Neuron (in vitro differentiated cells): ENCODE measurements around the gene ABCC8.

ENCODE experiments used
- H2AFZ ChIP-seq: one replicate; pipeline ENCODE4 v1.6.1; 2013; ENCODE audit warnings: low read depth, mild to moderate bottlenecking, inconsistent platforms, low read length, moderate library complexity
- H3K27me3 ChIP-seq: one replicate; pipeline ENCODE4 v1.6.1; 2013; ENCODE audit warnings: low read length; ENCODE audit not compliant: insufficient read depth
- H3K36me3 ChIP-seq: one replicate; pipeline ENCODE4 v1.6.1; 2013; ENCODE audit warnings: low read length; ENCODE audit not compliant: insufficient read depth
- H3K4me1 ChIP-seq: one replicate; pipeline ENCODE4 v1.6.1; 2013; ENCODE audit warnings: low read length; ENCODE audit not compliant: insufficient read depth
- H3K4me3 ChIP-seq: 2 replicates; pipeline ENCODE4 v1.5.1; 2013; ENCODE audit warnings: mild to moderate bottlenecking, low read length, moderate library complexity
- H3K9me3 ChIP-seq: one replicate; pipeline ENCODE4 v1.6.1; 2013; ENCODE audit warnings: low read length

ABCC8 gene

GRCh38 chr11:17452668-17453067, 24.0 kb downstream of the ABCC8 start:
- H3K9me3 ChIP-seq, result peaks cover 4% of the 10 kb centered on the region
- H3K4me1 ChIP-seq, result no peaks in the 10 kb centered on the region
- no peak overlapping the region for H3K4me3 ChIP-seq
- no peak overlapping the region for H2AFZ ChIP-seq
- peaks cover 8% of the 10 kb centered on the region for H3K27me3 ChIP-seq
- no peaks in the 10 kb centered on the region for H3K36me3 ChIP-seq

- Histone ChIP-seq H3K36me3 (no peaks in the 10 kb centered on the region), H3K9me3 (peaks cover 4% of the 10 kb centered on the region), H3K4me1 (no peaks in the 10 kb centered on the region), H3K27me3 (no peaks in the 10 kb centered on the region), H3K4me3 (no peak overlapping the region), H2AFZ (no peak overlapping the region)
Observed at GRCh38 chr11:17449158-17449557, 27.5 kb downstream of the ABCC8 start.

- no peak overlapping the region for H3K4me3 ChIP-seq
- no peak overlapping the region for H2AFZ ChIP-seq
- peaks cover under 1% of the 10 kb centered on the region for H3K9me3 ChIP-seq
- H3K27me3 ChIP-seq, result no peaks in the 10 kb centered on the region
- no peaks in the 10 kb centered on the region for H3K36me3 ChIP-seq
- H3K4me1 ChIP-seq, result no peaks in the 10 kb centered on the region
Observed at GRCh38 chr11:17446482-17446881, 30.2 kb downstream of the ABCC8 start.

GRCh38 chr11:17445240-17445795, 31.3 kb downstream of the ABCC8 start:
- no peak overlapping the region for H2AFZ ChIP-seq
- H3K36me3 ChIP-seq, result no peaks in the 10 kb centered on the region
- H3K4me1 ChIP-seq, result no peaks in the 10 kb centered on the region
- H3K9me3 ChIP-seq, result peaks cover 1% of the 10 kb centered on the region
- no peak overlapping the region for H3K4me3 ChIP-seq
- no peaks in the 10 kb centered on the region for H3K27me3 ChIP-seq

- Histone ChIP-seq H3K9me3 (peaks cover 1% of the 10 kb centered on the region), H3K27me3 (peaks cover 3% of the 10 kb centered on the region), H3K36me3 (no peaks in the 10 kb centered on the region), H3K4me3 (no peak overlapping the region), H3K4me1 (no peaks in the 10 kb centered on the region), H2AFZ (no peak overlapping the region)
Observed at GRCh38 chr11:17443926-17444690, 32.5 kb downstream of the ABCC8 start.

GRCh38 chr11:17443423-17443822, 33.2 kb downstream of the ABCC8 start:
- Histone ChIP-seq H3K36me3 (no peaks in the 10 kb centered on the region), H3K9me3 (peaks cover 1% of the 10 kb centered on the region), H3K4me3 (no peak overlapping the region), H3K4me1 (no peaks in the 10 kb centered on the region), H3K27me3 (peaks cover 3% of the 10 kb centered on the region), H2AFZ (no peak overlapping the region)

- H2AFZ ChIP-seq, result no peak overlapping the region
- H3K36me3 ChIP-seq, result no peaks in the 10 kb centered on the region
- H3K9me3 ChIP-seq, result peaks cover 1% of the 10 kb centered on the region
- no peaks in the 10 kb centered on the region for H3K4me1 ChIP-seq
- H3K27me3 ChIP-seq, result peaks cover 3% of the 10 kb centered on the region
- no peak overlapping the region for H3K4me3 ChIP-seq
Observed at GRCh38 chr11:17443000-17443399, 33.6 kb downstream of the ABCC8 start.

- no peaks in the 10 kb centered on the region for H3K36me3 ChIP-seq
- peaks cover 1% of the 10 kb centered on the region for H3K9me3 ChIP-seq
- peaks cover 3% of the 10 kb centered on the region for H3K27me3 ChIP-seq
- H2AFZ ChIP-seq, result no peak overlapping the region
- H3K4me1 ChIP-seq, result no peaks in the 10 kb centered on the region
- H3K4me3 ChIP-seq, result no peak overlapping the region
Observed at GRCh38 chr11:17439316-17439782, 37.3 kb downstream of the ABCC8 start.

- Histone ChIP-seq H3K9me3 (peaks cover 1% of the 10 kb centered on the region), H3K36me3 (no peaks in the 10 kb centered on the region), H3K4me1 (no peaks in the 10 kb centered on the region), H3K27me3 (peaks cover 3% of the 10 kb centered on the region), H2AFZ (no peak overlapping the region), H3K4me3 (no peak overlapping the region)
Observed at GRCh38 chr11:17437366-17437765, 39.3 kb downstream of the ABCC8 start.

GRCh38 chr11:17434108-17434507, 42.5 kb downstream of the ABCC8 start:
- Histone ChIP-seq H3K27me3 (no peaks in the 10 kb centered on the region), H3K4me1 (no peaks in the 10 kb centered on the region), H3K4me3 (no peak overlapping the region), H3K9me3 (no peaks in the 10 kb centered on the region), H2AFZ (no peak overlapping the region), H3K36me3 (no peaks in the 10 kb centered on the region)

GRCh38 chr11:17432002-17432401, 44.6 kb downstream of the ABCC8 start:
- no peaks in the 10 kb centered on the region for H3K27me3 ChIP-seq
- H2AFZ ChIP-seq, result no peak overlapping the region
- H3K9me3 ChIP-seq, result no peaks in the 10 kb centered on the region
- no peak overlapping the region for H3K4me3 ChIP-seq
- H3K4me1 ChIP-seq, result no peaks in the 10 kb centered on the region
- no peaks in the 10 kb centered on the region for H3K36me3 ChIP-seq

- Histone ChIP-seq H3K27me3 (no peaks in the 10 kb centered on the region), H2AFZ (no peak overlapping the region), H3K9me3 (no peaks in the 10 kb centered on the region), H3K4me1 (no peaks in the 10 kb centered on the region), H3K36me3 (no peaks in the 10 kb centered on the region), H3K4me3 (no peak overlapping the region)
Observed at GRCh38 chr11:17431139-17431538, 45.5 kb downstream of the ABCC8 start.

- H3K36me3 ChIP-seq, result no peaks in the 10 kb centered on the region
- H3K27me3 ChIP-seq, result no peaks in the 10 kb centered on the region
- no peaks in the 10 kb centered on the region for H3K9me3 ChIP-seq
- no peaks in the 10 kb centered on the region for H3K4me1 ChIP-seq
- no peak overlapping the region for H3K4me3 ChIP-seq
- H2AFZ ChIP-seq, result no peak overlapping the region
Observed at GRCh38 chr11:17430616-17431015, 46.0 kb downstream of the ABCC8 start.
